Astrocyte of the cerebellum (primary cell): ENCODE results near the gene OSBPL10.

Experiments used
- DNase-seq: peaks from one replicate; pipeline ENCODE4 v3.0.0-alpha.2; 2011; ENCODE audit warnings: low read depth
- H3K4me3 ChIP-seq: 2 replicates; pipeline ENCODE4 v1.5.1; 2011; ENCODE audit warnings: mild to moderate bottlenecking, low read depth, low read length, moderate library complexity
- in situ Hi-C: cut with HindIII; loops from 2 replicates; pipeline ENCODE4 v1.10.0; 2017; ENCODE audit warnings: low sequenced_read_pairs
- TF ChIP-seq, protein P1 (sequence below): IDR thresholded peaks from 2 replicates; pipeline ENCODE4 v1.5.1; 2012; ENCODE audit warnings: low read length, low read depth, moderate library complexity, mild to moderate bottlenecking; ENCODE audit errors: missing control alignments

The OSBPL10 gene

DNA sequence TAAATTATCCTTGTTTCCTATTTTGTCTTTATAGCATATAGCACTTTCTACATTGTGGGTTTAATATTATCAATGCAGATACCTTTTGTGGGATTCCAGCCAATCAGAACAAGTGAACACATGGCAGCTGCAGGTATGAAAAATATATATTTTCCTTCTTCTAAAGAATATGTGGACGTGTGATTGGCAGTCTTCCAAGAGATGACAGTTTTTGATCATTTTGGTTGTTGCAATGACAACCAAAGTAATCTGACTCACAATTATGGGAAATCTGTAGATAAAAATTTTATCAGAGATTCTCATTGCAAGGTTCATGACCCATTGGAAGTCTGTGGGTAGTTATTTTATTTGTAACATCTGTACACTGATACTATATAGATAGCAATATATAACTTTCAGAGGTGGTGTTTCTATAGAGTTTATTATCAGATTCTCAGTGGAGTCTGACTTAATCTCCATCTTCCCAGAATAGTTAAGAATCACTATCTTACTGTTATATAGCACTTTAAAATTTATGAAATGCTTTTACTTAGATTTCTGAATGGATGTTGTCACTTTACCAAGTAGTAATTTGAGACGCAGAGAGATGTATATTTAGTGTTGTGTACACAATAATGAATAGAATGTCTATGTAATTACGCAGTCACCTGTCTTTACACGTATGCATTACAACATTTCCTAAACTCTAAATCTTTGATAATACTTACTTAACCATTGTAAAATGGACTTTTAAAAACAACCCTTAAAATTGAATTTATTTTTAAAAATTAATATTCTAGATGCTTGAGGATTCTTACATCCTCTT lies 365.8 kb downstream of the OSBPL10 start:
- in situ Hi-C loops: no loop called here
- TF ChIP-seq, protein P1, sequence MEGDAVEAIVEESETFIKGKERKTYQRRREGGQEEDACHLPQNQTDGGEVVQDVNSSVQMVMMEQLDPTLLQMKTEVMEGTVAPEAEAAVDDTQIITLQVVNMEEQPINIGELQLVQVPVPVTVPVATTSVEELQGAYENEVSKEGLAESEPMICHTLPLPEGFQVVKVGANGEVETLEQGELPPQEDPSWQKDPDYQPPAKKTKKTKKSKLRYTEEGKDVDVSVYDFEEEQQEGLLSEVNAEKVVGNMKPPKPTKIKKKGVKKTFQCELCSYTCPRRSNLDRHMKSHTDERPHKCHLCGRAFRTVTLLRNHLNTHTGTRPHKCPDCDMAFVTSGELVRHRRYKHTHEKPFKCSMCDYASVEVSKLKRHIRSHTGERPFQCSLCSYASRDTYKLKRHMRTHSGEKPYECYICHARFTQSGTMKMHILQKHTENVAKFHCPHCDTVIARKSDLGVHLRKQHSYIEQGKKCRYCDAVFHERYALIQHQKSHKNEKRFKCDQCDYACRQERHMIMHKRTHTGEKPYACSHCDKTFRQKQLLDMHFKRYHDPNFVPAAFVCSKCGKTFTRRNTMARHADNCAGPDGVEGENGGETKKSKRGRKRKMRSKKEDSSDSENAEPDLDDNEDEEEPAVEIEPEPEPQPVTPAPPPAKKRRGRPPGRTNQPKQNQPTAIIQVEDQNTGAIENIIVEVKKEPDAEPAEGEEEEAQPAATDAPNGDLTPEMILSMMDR: no peak
- no peak for DNase-seq
- no peak overlapping the region for H3K4me3 ChIP-seq

DNA sequence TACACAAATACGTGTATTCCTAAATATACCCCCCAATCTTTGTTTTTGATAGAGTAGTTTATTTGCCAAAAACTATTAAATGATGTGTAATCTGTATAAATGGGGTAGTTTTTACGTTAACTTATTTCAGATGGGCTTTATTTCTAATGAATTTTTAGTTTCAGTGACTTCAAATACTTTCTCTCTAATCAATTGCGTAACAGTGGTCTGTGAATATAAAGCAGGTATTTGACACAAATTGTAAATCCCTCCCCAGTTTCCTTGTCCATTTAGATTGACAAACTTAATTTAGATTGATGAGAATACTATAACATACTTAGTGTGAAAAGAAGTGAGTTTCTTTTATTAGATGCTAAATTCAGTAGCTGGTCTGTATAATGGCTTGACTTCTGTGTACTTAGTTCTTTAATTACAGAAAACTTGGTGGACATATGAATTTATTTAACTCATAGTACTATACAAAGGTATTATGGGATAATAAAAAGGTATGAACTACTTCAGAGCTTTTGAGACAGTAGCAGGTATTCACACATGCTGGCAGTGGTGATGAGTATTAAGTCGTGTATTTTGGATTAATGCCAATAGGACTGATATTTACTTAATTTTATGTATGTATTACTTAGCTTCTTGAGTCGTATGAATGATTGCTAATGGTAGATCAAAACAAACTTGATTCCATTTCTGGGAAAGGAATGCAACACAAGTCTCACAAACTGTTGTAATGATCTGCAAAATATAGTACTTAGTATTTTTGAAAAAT lies 366.7 kb downstream of the OSBPL10 start:
- no peak for DNase-seq
- in situ Hi-C loops: no loop called here
- no peak overlapping the region for H3K4me3 ChIP-seq
- TF ChIP-seq, protein P1: no peak

GRCh38 chr3:31613654-31614053 lies 367.4 kb downstream of the OSBPL10 start:
- DNase-seq: no peak
- no peak overlapping the region for H3K4me3 ChIP-seq
- TF ChIP-seq, protein P1: no peak
- in situ Hi-C loops: no loop called here

- in situ Hi-C loops: no loop called here
These were observed 367.9 kb downstream of the OSBPL10 start for GRCh38 chr3:31613177-31613576.

More at GRCh38 chr3:31613177-31613576, 367.9 kb downstream of the OSBPL10 start:
- DNase-seq: no peak
- TF ChIP-seq, protein P1: no peak
- no peak overlapping the region for H3K4me3 ChIP-seq
